Measurements from ENCODE around the gene ITGA4. TPM values are rescaled to one million over a fixed set of nuclear protein-coding genes. Genes with fewer than 3 reads are reported as not detected.

ITGA4 gene
- total RNA-seq, 4 donors from 2014 or later = 2.0 to 7.8 (median 6.0) TPM

- DNase-seq = no peak
- Histone ChIP-seq H3K27me3 (no peaks in the 10 kb centered on the region), H3K27ac (no peak overlapping the region), H3K36me3 (no peaks in the 10 kb centered on the region), H3K9me3 (no peaks in the 10 kb centered on the region), H3K4me1 (no peaks in the 10 kb centered on the region), H3K4me3 (replicated peaks in 1 of 3) (no peak overlapping the region)
- WGBS, 2 donors = 98 to 100% methylated on average over 1 of the region's 1 CpG
- TF ChIP-seq CTCF (IDR thresholded peaks at IDR 0.05) (no peak), POLR2A (IDR thresholded peaks at IDR 0.05) (no peak)
- intact Hi-C loops (cut with DNase I) = no loop called here
Measured at GRCh38 chr2:181520253-181520652, 63.1 kb downstream of the ITGA4 start.

DNA sequence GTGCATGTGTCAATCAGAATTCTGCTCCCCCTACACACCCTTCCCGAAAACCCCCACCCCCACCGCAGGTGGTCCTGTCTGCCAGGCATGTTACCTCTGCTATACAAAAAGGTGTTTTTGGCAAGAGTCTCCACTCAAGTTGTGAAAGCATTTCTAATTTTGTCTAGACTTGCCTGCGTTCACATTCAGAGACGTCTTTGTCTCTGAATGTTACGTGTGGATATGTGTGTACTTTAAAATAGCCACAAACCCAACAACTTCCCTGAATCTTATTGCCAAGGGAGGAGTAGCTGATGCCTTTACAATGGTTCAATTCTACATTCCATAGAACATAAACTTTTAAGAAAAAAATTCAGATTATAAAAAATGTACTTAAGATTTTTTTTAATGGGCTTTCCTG, 66.6 kb downstream of the ITGA4 start:
- H3K36me3 ChIP-seq = no peaks in the 10 kb centered on the region
- no peaks in the 10 kb centered on the region for H3K4me1 ChIP-seq
- H3K27ac ChIP-seq = no peak overlapping the region
- WGBS, 2 donors = 73 to 82% methylated on average over 5 of the region's 5 CpGs
- DNase-seq = no peak
- H3K9me3 ChIP-seq = no peaks in the 10 kb centered on the region
- no peaks in the 10 kb centered on the region for H3K27me3 ChIP-seq
- H3K4me3 ChIP-seq (replicated peaks in 1 of 3) = no peak overlapping the region
- intact Hi-C loops (cut with DNase I) = no loop called here
- no peak for TF ChIP-seq CTCF (IDR thresholded peaks at IDR 0.05)
- no peak for TF ChIP-seq POLR2A (IDR thresholded peaks at IDR 0.05)

- no peak overlapping the region for H3K27ac ChIP-seq
- no peak overlapping the region for H3K4me3 ChIP-seq (replicated peaks in 1 of 3)
- no peaks in the 10 kb centered on the region for H3K27me3 ChIP-seq
- no peaks in the 10 kb centered on the region for H3K9me3 ChIP-seq
- WGBS, 2 donors = 87 to 88% methylated on average over 4 of the region's 4 CpGs
- no peaks in the 10 kb centered on the region for H3K36me3 ChIP-seq
- intact Hi-C loops (cut with DNase I) = no loop called here
- no peaks in the 10 kb centered on the region for H3K4me1 ChIP-seq
- TF ChIP-seq CTCF (IDR thresholded peaks at IDR 0.05) (no peak), POLR2A (IDR thresholded peaks at IDR 0.05) (no peak)
- DNase-seq = no peak
Measured at GRCh38 chr2:181526014-181526413, 68.8 kb downstream of the ITGA4 start.

GRCh38 chr2:181527058-181527457, 69.9 kb downstream of the ITGA4 start:
- Histone ChIP-seq H3K36me3 (no peaks in the 10 kb centered on the region), H3K27ac (no peak overlapping the region), H3K27me3 (no peaks in the 10 kb centered on the region), H3K9me3 (no peaks in the 10 kb centered on the region), H3K4me3 (replicated peaks in 1 of 3) (no peak overlapping the region), H3K4me1 (no peaks in the 10 kb centered on the region)
- TF ChIP-seq CTCF (IDR thresholded peaks at IDR 0.05) (no peak), POLR2A (IDR thresholded peaks at IDR 0.05) (no peak)
- 94 to 96% methylated on average over 6 of the region's 6 CpGs for whole genome bisulfite sequencing, 2 donors
- no peak for DNase-seq
- intact Hi-C loops (cut with DNase I) = no loop called here

- H3K4me3 ChIP-seq (replicated peaks in 1 of 3) = no peak overlapping the region
- no peaks in the 10 kb centered on the region for H3K4me1 ChIP-seq
- H3K27me3 ChIP-seq = no peaks in the 10 kb centered on the region
- intact Hi-C loops (cut with DNase I) = no loop called here
- no peaks in the 10 kb centered on the region for H3K9me3 ChIP-seq
- no peaks in the 10 kb centered on the region for H3K36me3 ChIP-seq
- no peak for TF ChIP-seq CTCF (IDR thresholded peaks at IDR 0.05)
- no peak for TF ChIP-seq POLR2A (IDR thresholded peaks at IDR 0.05)
- DNase-seq = no peak
- 84 to 91% methylated on average over 1 of the region's 1 CpG for WGBS, 2 donors
- H3K27ac ChIP-seq = no peak overlapping the region
Measured at GRCh38 chr2:181528441-181528840, 71.3 kb downstream of the ITGA4 start.
